ENCODE measurements around the gene TLCD5.

TLCD5 gene

DNA sequence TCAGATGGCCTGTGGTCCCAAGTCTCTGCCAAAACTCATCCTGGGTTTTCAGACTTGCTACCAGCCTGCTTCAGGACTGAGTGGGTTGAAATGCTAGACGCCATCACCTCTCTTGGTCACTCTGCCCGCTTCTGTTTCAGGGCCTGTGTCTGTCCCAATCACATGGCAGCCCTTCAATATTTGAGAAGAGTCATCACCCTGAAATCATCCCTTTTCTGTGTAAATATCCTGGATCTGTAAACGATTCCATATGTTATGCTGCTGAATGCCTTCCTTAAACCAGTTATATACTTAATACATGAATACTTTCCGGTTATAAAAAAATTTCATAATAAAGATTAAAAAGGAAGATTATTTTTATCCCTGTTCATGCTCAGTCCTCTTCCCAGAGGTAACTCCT is 39.8 kb upstream of the TLCD5 start:
- POLR2A ChIA-PET, result no interaction called here
- TF ChIP-seq, protein P1, sequence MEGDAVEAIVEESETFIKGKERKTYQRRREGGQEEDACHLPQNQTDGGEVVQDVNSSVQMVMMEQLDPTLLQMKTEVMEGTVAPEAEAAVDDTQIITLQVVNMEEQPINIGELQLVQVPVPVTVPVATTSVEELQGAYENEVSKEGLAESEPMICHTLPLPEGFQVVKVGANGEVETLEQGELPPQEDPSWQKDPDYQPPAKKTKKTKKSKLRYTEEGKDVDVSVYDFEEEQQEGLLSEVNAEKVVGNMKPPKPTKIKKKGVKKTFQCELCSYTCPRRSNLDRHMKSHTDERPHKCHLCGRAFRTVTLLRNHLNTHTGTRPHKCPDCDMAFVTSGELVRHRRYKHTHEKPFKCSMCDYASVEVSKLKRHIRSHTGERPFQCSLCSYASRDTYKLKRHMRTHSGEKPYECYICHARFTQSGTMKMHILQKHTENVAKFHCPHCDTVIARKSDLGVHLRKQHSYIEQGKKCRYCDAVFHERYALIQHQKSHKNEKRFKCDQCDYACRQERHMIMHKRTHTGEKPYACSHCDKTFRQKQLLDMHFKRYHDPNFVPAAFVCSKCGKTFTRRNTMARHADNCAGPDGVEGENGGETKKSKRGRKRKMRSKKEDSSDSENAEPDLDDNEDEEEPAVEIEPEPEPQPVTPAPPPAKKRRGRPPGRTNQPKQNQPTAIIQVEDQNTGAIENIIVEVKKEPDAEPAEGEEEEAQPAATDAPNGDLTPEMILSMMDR (IDR thresholded peaks at IDR 0.05; ENCODE audit: control extremely low read depth, extremely low read depth, low read depth, missing control alignments), result no peak
- CTCF ChIA-PET, result no interaction called here

DNA sequence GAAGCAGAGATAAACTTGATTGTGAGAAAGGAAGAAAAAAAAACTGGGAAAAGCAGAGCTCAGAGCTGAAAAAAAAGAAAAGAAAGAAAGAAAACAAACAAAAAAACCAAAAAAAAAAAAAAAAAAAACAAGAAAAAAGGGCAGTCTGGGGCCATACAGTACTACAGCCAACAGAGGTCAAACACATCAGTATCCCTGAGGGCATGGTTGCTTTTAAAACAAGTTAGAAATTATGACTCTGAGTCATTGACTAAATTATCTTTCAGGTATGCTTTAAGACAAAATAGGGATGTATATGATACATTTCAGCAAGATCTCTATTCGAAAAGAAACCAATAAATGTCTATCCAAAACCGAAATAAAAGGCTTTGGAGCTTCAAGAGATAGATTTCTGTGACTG is 37.1 kb upstream of the TLCD5 start:
- DNase-seq (ENCODE audit: extremely low spot score), result no peak
- POLR2A ChIA-PET, result no interaction called here
- CTCF ChIA-PET, result interaction anchor here (1.1 to 5.8 kb wide), 5 partner anchors 11 to 52 kb away, joined by 3 to 36 read pairs (median 5); no protein-coding TSS in a partner anchor
- TF ChIP-seq, protein P1 (IDR thresholded peaks at IDR 0.05; ENCODE audit: control extremely low read depth, extremely low read depth, low read depth, missing control alignments), result no peak

More for the DNA sequence above, 39.8 kb upstream of the TLCD5 start:
- no peak for DNase-seq (ENCODE audit: extremely low spot score)

DNA sequence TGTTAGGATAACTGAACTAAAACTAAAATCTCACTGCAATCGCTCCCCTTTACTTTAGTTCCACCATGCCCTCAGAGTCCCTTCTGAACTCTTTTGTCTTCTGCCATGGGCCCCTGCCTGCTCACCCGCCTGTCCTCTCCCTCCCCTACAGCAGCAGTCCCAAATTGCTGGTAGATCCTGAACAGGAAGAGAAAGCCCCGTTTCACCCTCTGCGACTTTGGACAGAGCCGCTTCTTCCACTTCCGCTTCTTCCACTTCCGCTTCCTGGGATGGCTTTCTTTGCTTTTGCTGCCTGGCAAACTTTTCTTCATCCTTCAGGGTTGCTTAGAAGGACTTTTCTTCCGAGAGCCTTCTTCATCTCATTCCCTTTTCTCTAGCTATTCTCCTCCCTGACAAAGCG is 35.7 kb upstream of the TLCD5 start:
- DNase-seq (ENCODE audit: extremely low spot score), result no peak

DNA sequence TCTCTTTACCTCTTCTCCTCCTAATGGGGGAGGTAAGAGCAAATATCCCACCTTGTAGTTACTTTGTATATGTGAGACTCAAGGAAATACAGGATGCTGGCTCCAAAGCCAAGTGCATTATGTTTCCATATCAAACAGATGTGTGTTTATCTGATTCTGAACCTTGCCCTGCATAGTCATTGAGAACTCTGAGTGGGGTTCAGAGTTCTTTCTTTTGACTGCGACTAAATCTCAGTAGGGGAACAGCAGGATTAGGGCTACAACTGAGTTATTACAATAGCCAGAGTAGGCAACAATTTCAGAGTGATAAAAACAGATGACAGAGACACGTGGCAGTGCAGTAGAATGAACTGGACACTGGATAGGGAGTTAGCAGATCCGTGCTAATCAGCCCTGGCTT is 34.1 kb upstream of the TLCD5 start:
- ChIA-PET CTCF (interaction anchor here (1.2 to 18.0 kb wide), 6 partner anchors 8 to 51 kb away, joined by 3 to 792 read pairs (median 18); partner anchors contain the start of gene POU2F3), POLR2A (no interaction called here)
- DNase-seq (ENCODE audit: extremely low spot score), result no peak
- TF ChIP-seq, protein P1 (IDR thresholded peaks at IDR 0.05; ENCODE audit: control extremely low read depth, extremely low read depth, low read depth, missing control alignments), result no peak

More for the DNA sequence above, 35.7 kb upstream of the TLCD5 start:
- CTCF ChIA-PET, result interaction anchor here (1.0 to 5.8 kb wide), 5 partner anchors 10 to 62 kb away, joined by 3 to 36 read pairs (median 4); no protein-coding TSS in a partner anchor
- TF ChIP-seq, protein P1 (IDR thresholded peaks at IDR 0.05; ENCODE audit: control extremely low read depth, extremely low read depth, low read depth, missing control alignments), result no peak
- POLR2A ChIA-PET, result no interaction called here

DNA sequence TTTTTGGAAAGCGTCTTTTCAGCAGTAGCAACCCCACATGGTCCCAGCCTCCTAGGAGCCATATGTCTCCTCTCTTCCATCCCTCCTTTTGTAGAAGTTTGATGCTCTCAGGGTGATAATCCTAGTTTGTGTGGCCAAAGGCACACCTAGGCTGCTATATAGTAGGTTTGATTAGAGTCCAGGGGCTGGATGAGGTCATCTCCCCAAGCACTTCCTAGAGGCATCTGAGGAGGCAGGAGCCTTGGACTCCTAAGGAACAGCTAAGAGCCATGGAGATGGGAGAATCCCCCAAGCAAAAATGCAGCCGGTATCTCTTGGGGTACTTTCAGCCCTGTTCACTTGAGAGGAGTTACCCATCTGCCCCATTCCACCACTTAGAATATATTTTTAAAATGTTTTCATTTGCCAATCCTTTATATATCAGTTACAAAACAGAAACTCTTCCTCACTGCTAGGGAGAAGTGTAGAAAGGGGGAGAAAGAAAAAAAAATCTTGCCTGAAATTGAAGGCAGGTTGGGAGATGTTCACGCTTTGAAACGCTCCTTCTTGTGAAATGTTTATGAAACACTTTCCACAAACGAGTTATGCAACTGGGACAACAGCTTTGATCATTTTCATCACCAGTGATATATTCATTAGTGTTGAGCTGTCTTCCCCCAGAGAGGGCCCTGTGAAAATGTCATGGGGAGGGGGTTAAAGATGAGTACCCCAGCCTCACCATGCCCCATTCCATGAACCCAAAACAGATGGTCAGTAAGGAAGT is 31.9 kb upstream of the TLCD5 start:
- ChIA-PET CTCF (interaction anchor here (1.3 to 18.0 kb wide), 3 partner anchors 9 to 54 kb away, joined by 3 to 792 read pairs (median 4); partner anchors contain the start of gene POU2F3), POLR2A (no interaction called here)
- TF ChIP-seq, protein P1 (IDR thresholded peaks at IDR 0.05; ENCODE audit: control extremely low read depth, extremely low read depth, low read depth, missing control alignments), result no peak
- DNase-seq (ENCODE audit: extremely low spot score), result no peak

DNA sequence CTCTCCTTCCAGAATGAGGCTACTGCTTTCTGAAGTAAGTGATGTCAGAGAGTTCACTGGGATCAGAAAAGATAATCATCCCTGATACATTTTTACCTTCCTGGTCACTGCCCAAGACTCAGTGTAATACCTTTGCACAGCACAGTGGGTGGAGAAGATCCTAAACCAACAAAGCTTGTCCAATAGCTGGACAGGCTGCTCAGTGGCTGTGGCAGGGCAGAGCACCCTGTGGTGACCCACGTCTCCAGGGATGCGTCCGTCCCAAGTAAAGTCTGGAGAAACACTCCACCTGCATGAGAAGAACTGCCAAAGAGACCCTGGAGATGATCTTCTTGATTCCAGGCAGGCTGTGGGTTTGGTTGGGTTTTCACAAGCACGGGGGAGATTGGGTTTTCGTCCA is 31.0 kb upstream of the TLCD5 start:
- TF ChIP-seq, protein P1 (IDR thresholded peaks at IDR 0.05; ENCODE audit: control extremely low read depth, extremely low read depth, low read depth, missing control alignments), result no peak
- CTCF ChIA-PET, result interaction anchor here (1.2 to 18.0 kb wide), 2 partner anchors 9 to 54 kb away, joined by 12 to 792 read pairs; partner anchors contain the start of gene POU2F3
- no peak for DNase-seq (ENCODE audit: extremely low spot score)
- POLR2A ChIA-PET, result no interaction called here

Measured in GM10248 (cell line).